Activated T-cell treated with anti-CD3 and anti-CD28 coated beads, Interleukin-2, amount 50 U/mL, for 4 hours (primary cell): Measurements from ENCODE around the gene PHETA2. TPM values are rescaled to one million over a fixed set of nuclear protein-coding genes. Genes with fewer than 3 reads are reported as not detected.
"Not testable (repeated sequence)": the region's sequence is repeated elsewhere in the genome, so short reads cannot be mapped to it uniquely, and the experiment has no call there.

Source experiments
- ATAC-seq, 2 donors: fragments of 200-7000 bp; cut with Tn5 transposase; one replicate each; pipeline ENCODE4 v1.10.0; 2021
- DNase-seq: peaks from one replicate; pipeline ENCODE4 v3.0.0-alpha.2; 2020
- H3K27me3 Mint-ChIP-seq: one replicate; pipeline ENCODE4 v1.8.0; 2021; ENCODE audit warnings: low read depth, mixed read lengths
- H3K36me3 Mint-ChIP-seq: one replicate; pipeline ENCODE4 v1.8.0; 2022; ENCODE audit warnings: mixed read lengths; ENCODE audit not compliant: insufficient read depth
- H3K4me1 Mint-ChIP-seq: one replicate; pipeline ENCODE4 v1.8.0; 2021; ENCODE audit warnings: low read depth, mixed read lengths
- H3K4me3 Mint-ChIP-seq: one replicate; pipeline ENCODE4 v1.8.0; 2021; ENCODE audit warnings: mild to moderate bottlenecking, moderate library complexity, mixed read lengths
- H3K9me3 Mint-ChIP-seq: one replicate; pipeline ENCODE4 v1.8.0; 2021; ENCODE audit warnings: mixed read lengths
- total RNA-seq, 3 donors: library from RNA; stranded (reverse); gene quantifications; one replicate each; pipeline ENCODE4 v1.2.1, GENCODE V29; 2021

PHETA2 gene
- total RNA-seq, 3 donors from 2014 or later = 2.0 to 2.3 (median 2.1) TPM

GRCh38 chr22:42064629-42065028 lies 9.4 kb upstream of the PHETA2 start:
- ATAC-seq (no peak), DNase-seq (no peak)
- H3K9me3 Mint-ChIP-seq = no peaks in the 10 kb centered on the region
- peaks cover 31% of the 10 kb centered on the region for H3K36me3 Mint-ChIP-seq
- H3K4me3 Mint-ChIP-seq = no peak overlapping the region
- H3K4me1 Mint-ChIP-seq = peaks cover under 1% of the 10 kb centered on the region
- no peaks in the 10 kb centered on the region for H3K27me3 Mint-ChIP-seq

DNA sequence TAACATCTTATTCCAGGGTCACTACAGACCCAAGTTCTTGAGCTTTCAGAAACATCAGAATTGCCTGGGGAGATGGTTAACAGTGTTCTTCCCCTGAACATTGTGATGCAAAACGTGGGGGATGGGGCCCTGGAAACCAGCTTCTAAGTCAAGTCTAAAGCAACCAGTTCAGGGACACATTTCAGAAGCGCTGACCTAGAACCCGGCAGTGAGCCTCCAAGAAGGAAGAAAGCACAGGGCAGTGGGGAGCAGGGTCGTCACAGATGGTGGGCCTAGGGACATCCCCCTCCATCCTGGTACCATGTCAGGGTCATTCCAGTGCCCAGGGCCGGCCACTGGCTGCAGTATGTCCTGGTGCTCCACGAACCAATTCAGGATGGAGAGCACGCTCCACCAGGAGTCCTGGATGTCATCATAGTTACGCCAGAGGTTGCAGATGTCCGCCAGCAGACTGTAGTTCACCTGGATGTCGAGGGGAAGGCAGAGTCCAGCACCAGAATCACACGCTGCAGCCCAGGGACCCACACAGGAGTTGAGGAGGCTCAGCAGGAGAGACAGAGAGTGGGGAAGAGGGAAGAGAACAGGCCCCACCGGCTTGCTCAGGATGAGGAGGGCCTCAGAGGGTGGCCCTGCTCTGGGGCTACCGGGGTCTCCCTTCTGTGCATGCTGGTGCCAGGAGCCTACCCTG lies 8.5 kb upstream of the PHETA2 start:
- DNase-seq = no peak
- Mint-ChIP-seq H3K4me3 (no peak overlapping the region), H3K27me3 (no peaks in the 10 kb centered on the region), H3K36me3 (peaks cover 26% of the 10 kb centered on the region), H3K4me1 (peaks cover 8% of the 10 kb centered on the region), H3K9me3 (no peaks in the 10 kb centered on the region)
- no peak for ATAC-seq

DNA sequence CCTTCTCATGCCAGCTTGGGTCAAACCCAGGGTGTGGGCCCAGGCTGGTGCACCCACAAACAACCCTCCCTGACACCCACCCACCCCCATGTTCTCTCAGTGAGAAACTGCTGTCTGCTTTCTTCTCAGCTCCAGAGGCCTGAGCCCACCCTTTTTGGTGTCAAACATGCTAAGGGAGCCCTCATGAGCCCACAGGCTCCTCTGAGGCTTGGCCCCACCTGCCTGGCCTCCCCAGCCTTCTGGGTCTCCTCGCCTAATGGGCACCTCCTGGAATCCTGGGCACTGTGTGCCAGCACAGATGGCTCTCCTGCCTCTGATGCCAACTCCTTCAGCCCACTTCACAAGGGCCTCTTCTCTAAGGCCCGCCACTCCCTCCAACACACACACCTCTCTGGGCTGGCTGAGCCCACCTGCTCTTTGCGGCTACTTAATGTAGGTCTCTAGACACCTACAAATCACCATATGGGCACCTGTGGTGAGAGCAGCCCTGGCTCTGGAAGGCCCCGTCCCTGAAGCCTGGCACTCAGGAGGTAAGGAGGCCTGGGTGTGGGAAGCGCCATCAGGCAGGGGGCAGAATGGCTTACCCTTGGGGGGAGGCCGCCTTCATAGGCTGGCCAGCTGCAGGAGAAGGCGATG lies 7.8 kb upstream of the PHETA2 start:
- H3K36me3 Mint-ChIP-seq = peaks cover 24% of the 10 kb centered on the region

GRCh38 chr22:42066937-42067336 lies 7.1 kb upstream of the PHETA2 start:
- no peaks in the 10 kb centered on the region for H3K9me3 Mint-ChIP-seq
- H3K4me1 Mint-ChIP-seq = peaks cover 21% of the 10 kb centered on the region
- DNase-seq = no peak
- no peaks in the 10 kb centered on the region for H3K27me3 Mint-ChIP-seq
- peaks cover 24% of the 10 kb centered on the region for H3K36me3 Mint-ChIP-seq
- no peak overlapping the region for H3K4me3 Mint-ChIP-seq
- no peak for ATAC-seq

More for the DNA sequence above, 7.8 kb upstream of the PHETA2 start:
- ATAC-seq (no peak), DNase-seq (no peak)
- Mint-ChIP-seq H3K4me1 (peaks cover 15% of the 10 kb centered on the region), H3K9me3 (no peaks in the 10 kb centered on the region), H3K27me3 (no peaks in the 10 kb centered on the region), H3K4me3 (no peak overlapping the region)

- Mint-ChIP-seq H3K9me3 (no peaks in the 10 kb centered on the region), H3K4me3 (no peak overlapping the region), H3K4me1 (peaks cover 23% of the 10 kb centered on the region), H3K36me3 (peaks cover 19% of the 10 kb centered on the region), H3K27me3 (no peaks in the 10 kb centered on the region)
- no peak for ATAC-seq
- DNase-seq = no peak
Measured at GRCh38 chr22:42067671-42068251, 6.3 kb upstream of the PHETA2 start.

- no peaks in the 10 kb centered on the region for H3K9me3 Mint-ChIP-seq
- peaks cover 15% of the 10 kb centered on the region for H3K36me3 Mint-ChIP-seq
- H3K4me3 Mint-ChIP-seq = no peak overlapping the region
- ATAC-seq = no peak
- no peaks in the 10 kb centered on the region for H3K27me3 Mint-ChIP-seq
- DNase-seq = no peak
- H3K4me1 Mint-ChIP-seq = peaks cover 24% of the 10 kb centered on the region
Measured at GRCh38 chr22:42068291-42068690, 5.8 kb upstream of the PHETA2 start.

- Mint-ChIP-seq H3K9me3 (no peaks in the 10 kb centered on the region), H3K36me3 (peaks cover 12% of the 10 kb centered on the region), H3K27me3 (no peaks in the 10 kb centered on the region), H3K4me1 (peaks cover 28% of the 10 kb centered on the region), H3K4me3 (peak overlapping the region; percentile 86)
- DNase-seq (no peak), ATAC-seq (peak in 1 of 2 donors; percentile 1)
Measured at GRCh38 chr22:42069801-42070516, 4.1 kb upstream of the PHETA2 start.

- H3K4me3 Mint-ChIP-seq = peak within 1 kb of the TSS; percentile 86
- no peaks in the 10 kb centered on the region for H3K9me3 Mint-ChIP-seq
- H3K4me1 Mint-ChIP-seq = peaks cover 33% of the 10 kb centered on the region
- ATAC-seq = peak; percentile 97 to 98
- no peaks in the 10 kb centered on the region for H3K27me3 Mint-ChIP-seq
- peaks cover 7% of the 10 kb centered on the region for H3K36me3 Mint-ChIP-seq
- DNase-seq = peak; percentile 78
Measured at GRCh38 chr22:42070517-42071422, 3.3 kb upstream of the PHETA2 start, which contains the start of gene NAGA. TSS of gene NAGA (minus strand) at chr22:42070812. CDS start at chr22:42070297, 515 bp downstream.

DNA sequence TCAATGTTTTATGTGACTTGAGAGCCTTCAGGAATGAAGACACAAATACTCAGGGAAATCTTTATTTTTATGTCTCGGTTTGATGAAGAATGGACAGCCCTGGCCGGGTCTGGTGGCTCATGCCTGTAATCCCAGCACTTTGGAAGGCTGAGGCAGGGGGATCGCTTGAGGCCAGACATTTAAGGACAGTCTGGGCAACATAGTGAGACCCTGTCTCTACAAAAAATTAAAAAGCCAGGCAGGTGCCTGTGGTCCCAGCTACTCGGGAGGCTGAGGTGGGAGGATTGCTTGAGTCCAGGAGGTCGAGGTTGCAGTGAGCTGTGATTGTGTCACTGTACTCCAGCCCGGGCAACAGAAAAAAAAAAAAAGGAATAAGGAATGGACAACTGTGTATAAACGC lies 2.5 kb upstream of the PHETA2 start:
- not testable (repeated sequence) for H3K27me3 Mint-ChIP-seq, ATAC-seq, H3K9me3 Mint-ChIP-seq, DNase-seq, H3K36me3 Mint-ChIP-seq
- Mint-ChIP-seq H3K4me3 (peak overlapping the region; percentile 86), H3K4me1 (peaks cover 33% of the 10 kb centered on the region)

DNA sequence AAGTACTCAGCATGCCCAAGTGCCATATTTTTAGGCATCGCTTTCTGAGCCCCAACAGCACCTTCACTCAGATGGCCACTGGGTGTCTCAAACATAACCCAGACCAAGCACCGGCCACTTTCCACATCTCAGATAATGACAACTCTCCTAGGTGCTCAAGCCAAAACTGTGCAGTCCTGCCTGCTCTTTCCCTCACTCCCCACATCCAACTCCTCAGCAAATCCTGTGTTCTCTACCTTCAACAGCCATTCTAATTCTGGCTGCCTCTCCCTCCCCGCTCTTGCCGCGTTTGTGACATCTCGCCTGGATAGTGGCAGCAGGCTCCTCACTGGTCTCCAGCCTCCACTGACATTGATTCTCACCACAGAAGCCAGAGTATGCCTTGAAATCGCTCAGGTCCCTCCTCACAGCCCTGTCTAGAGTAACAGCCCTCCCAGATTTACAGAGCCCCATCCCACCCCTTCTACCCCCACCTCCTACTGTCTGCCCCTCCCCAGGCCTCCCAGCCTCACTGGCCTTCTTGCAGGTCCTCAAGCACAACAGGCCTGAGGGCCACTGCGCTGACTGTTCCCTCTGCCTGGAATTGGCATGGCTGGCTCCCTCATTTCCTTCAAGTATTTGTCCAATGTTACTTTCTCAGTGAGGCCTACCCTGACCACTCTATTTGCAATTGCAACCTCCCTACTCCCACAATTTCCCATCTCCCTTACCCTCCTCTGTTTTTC lies 1.3 kb upstream of the PHETA2 start:
- H3K4me1 Mint-ChIP-seq = peaks cover 33% of the 10 kb centered on the region
- no peak for DNase-seq

DNA sequence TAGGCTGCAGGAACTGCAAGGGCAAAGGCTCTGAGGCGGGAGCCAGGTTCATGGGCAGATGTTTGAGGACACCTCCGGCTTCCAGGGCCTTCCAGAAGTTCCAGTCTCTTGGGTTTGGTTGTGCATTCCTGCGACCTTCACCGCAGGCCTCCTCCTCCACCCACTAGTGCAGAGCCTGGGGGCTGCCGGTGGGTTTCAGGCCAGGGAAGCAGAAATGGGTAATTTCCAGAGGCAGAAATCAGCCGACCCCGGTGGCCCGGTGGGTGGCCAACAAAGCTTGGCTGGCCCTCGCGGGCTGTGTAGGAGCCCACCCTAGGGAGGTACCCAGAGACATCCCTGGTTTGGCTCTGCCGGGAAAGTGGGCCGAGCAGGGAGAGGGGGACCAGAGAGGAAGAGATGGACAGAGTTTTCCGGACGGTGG lies 417 bp upstream of the PHETA2 start:
- ATAC-seq = no peak

More for the DNA sequence above, 1.3 kb upstream of the PHETA2 start:
- ATAC-seq = no peak
- H3K27me3 Mint-ChIP-seq = no peaks in the 10 kb centered on the region
- no peaks in the 10 kb centered on the region for H3K9me3 Mint-ChIP-seq
- peaks cover under 1% of the 10 kb centered on the region for H3K36me3 Mint-ChIP-seq
- peak overlapping the region; percentile 52 for H3K4me3 Mint-ChIP-seq

DNA sequence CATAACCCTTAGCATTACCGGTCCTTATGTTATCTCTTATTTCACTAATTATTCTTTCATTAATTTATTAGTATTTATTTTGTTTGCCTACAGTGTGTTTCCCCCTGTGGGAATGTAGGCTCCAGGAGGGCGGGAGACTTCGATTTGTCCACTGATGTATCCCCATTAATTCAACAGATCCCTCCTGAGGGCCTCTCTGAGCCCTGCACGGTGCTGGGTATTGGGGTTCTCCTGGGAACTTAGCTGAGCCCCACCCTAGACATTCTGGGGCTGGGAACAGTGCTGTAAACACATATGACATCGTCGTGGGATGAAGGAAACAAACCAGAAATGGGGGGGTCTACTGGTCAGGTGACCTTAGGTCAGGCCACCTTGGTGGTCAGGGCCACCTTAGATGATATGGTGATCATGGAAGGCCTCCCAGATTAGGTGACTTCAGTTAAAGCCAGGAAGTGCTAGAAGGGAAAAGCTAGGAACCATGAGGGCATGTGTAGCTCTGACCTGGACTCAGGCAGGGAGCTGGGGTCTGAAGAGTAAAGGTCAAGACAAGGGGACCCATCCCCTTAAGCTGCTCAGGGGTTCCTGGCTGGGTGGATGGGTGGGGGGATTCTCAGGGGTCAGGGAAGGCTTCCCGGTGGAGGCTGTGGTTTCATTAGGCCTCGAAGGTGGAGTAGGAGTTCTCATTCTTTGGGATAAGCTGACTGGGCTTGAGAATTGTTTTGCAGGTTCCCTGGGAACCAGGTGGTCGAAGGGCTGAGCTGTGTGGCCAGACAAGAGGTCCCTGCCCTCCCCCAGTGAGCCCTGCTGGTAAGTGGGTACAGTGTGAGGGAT lies 1.0 kb downstream of the PHETA2 start:
- Mint-ChIP-seq H3K36me3 (no peaks in the 10 kb centered on the region), H3K9me3 (no peaks in the 10 kb centered on the region), H3K27me3 (no peaks in the 10 kb centered on the region), H3K4me1 (peaks cover 38% of the 10 kb centered on the region), H3K4me3 (peak overlapping the region; percentile 46)
- ATAC-seq (no peak), DNase-seq (no peak)

More for the DNA sequence above, 417 bp upstream of the PHETA2 start:
- no peak for DNase-seq
- Mint-ChIP-seq H3K36me3 (no peaks in the 10 kb centered on the region), H3K9me3 (no peaks in the 10 kb centered on the region), H3K4me3 (peak overlapping the region; percentile 52), H3K4me1 (peaks cover 34% of the 10 kb centered on the region), H3K27me3 (no peaks in the 10 kb centered on the region)
